ENCODE results near the gene GLI3.

Gene GLI3

GRCh38 chr7:42253316-42253715 is 16.3 kb upstream of the GLI3 start:
- FAIRE-seq (no peak), DNase-seq (ENCODE audit: insufficient read length) (no peak)
- TF ChIP-seq POLR2AphosphoS5 (IDR thresholded peaks at IDR 0.05; ENCODE audit: low read depth, low read length) (no peak), POLR2A (IDR thresholded peaks at IDR 0.05; ENCODE audit: low read depth, low read length) (no peak), TAF1 (IDR thresholded peaks at IDR 0.05; ENCODE audit: borderline replicate concordance, low read depth, low read length) (no peak)

GRCh38 chr7:42250411-42250810 is 13.4 kb upstream of the GLI3 start:
- DNase-seq (ENCODE audit: insufficient read length) (no peak), FAIRE-seq (no peak)
- TF ChIP-seq POLR2AphosphoS5 (IDR thresholded peaks at IDR 0.05; ENCODE audit: low read depth, low read length) (no peak), TAF1 (IDR thresholded peaks at IDR 0.05; ENCODE audit: borderline replicate concordance, low read depth, low read length) (no peak), POLR2A (IDR thresholded peaks at IDR 0.05; ENCODE audit: low read depth, low read length) (no peak)

- TF ChIP-seq POLR2A (IDR thresholded peaks at IDR 0.05; ENCODE audit: low read depth, low read length) (no peak), POLR2AphosphoS5 (IDR thresholded peaks at IDR 0.05; ENCODE audit: low read depth, low read length) (no peak), TAF1 (IDR thresholded peaks at IDR 0.05; ENCODE audit: borderline replicate concordance, low read depth, low read length) (no peak)
- no peak for FAIRE-seq
- DNase-seq (ENCODE audit: insufficient read length): no peak
Measured at GRCh38 chr7:42248579-42248978, 11.6 kb upstream of the GLI3 start.

- no peak for FAIRE-seq
- no peak for TF ChIP-seq POLR2AphosphoS5 (IDR thresholded peaks at IDR 0.05; ENCODE audit: low read depth, low read length)
- no peak for TF ChIP-seq POLR2A (IDR thresholded peaks at IDR 0.05; ENCODE audit: low read depth, low read length)
- no peak for TF ChIP-seq TAF1 (IDR thresholded peaks at IDR 0.05; ENCODE audit: borderline replicate concordance, low read depth, low read length)
- no peak for DNase-seq (ENCODE audit: insufficient read length)
Measured at GRCh38 chr7:42247301-42247700, 10.3 kb upstream of the GLI3 start.

- FAIRE-seq: no peak
- DNase-seq (ENCODE audit: insufficient read length): no peak
- TF ChIP-seq POLR2AphosphoS5 (IDR thresholded peaks at IDR 0.05; ENCODE audit: low read depth, low read length) (no peak), TAF1 (IDR thresholded peaks at IDR 0.05; ENCODE audit: borderline replicate concordance, low read depth, low read length) (no peak), POLR2A (IDR thresholded peaks at IDR 0.05; ENCODE audit: low read depth, low read length) (no peak)
Measured at GRCh38 chr7:42244828-42245227, 7.8 kb upstream of the GLI3 start.

GRCh38 chr7:42242381-42242780 is 5.4 kb upstream of the GLI3 start:
- TF ChIP-seq POLR2AphosphoS5 (IDR thresholded peaks at IDR 0.05; ENCODE audit: low read depth, low read length) (no peak), TAF1 (IDR thresholded peaks at IDR 0.05; ENCODE audit: borderline replicate concordance, low read depth, low read length) (no peak), POLR2A (IDR thresholded peaks at IDR 0.05; ENCODE audit: low read depth, low read length) (no peak)
- no peak for FAIRE-seq

GRCh38 chr7:42241424-42241823 is 4.4 kb upstream of the GLI3 start:
- FAIRE-seq (no peak), DNase-seq (ENCODE audit: insufficient read length) (no peak)

More at GRCh38 chr7:42242381-42242780, 5.4 kb upstream of the GLI3 start:
- no peak for DNase-seq (ENCODE audit: insufficient read length)

GRCh38 chr7:42240416-42240815 is 3.4 kb upstream of the GLI3 start:
- TF ChIP-seq POLR2A (IDR thresholded peaks at IDR 0.05; ENCODE audit: low read depth, low read length) (no peak), POLR2AphosphoS5 (IDR thresholded peaks at IDR 0.05; ENCODE audit: low read depth, low read length) (no peak), TAF1 (IDR thresholded peaks at IDR 0.05; ENCODE audit: borderline replicate concordance, low read depth, low read length) (no peak)
- FAIRE-seq: no peak
- no peak for DNase-seq (ENCODE audit: insufficient read length)

More at GRCh38 chr7:42241424-42241823, 4.4 kb upstream of the GLI3 start:
- TF ChIP-seq POLR2AphosphoS5 (IDR thresholded peaks at IDR 0.05; ENCODE audit: low read depth, low read length) (no peak), POLR2A (IDR thresholded peaks at IDR 0.05; ENCODE audit: low read depth, low read length) (no peak), TAF1 (IDR thresholded peaks at IDR 0.05; ENCODE audit: borderline replicate concordance, low read depth, low read length) (no peak)

- no peak for TF ChIP-seq POLR2A (IDR thresholded peaks at IDR 0.05; ENCODE audit: low read depth, low read length)
- TF ChIP-seq TAF1 (IDR thresholded peaks at IDR 0.05; ENCODE audit: borderline replicate concordance, low read depth, low read length): no peak
- TF ChIP-seq POLR2AphosphoS5 (IDR thresholded peaks at IDR 0.05; ENCODE audit: low read depth, low read length): no peak
- DNase-seq (ENCODE audit: insufficient read length): no peak
- no peak for FAIRE-seq
Measured at GRCh38 chr7:42238709-42239366, 1.8 kb upstream of the GLI3 start.

GRCh38 chr7:42237811-42238541 is 967 bp upstream of the GLI3 start:
- no peak for FAIRE-seq
- DNase-seq (ENCODE audit: insufficient read length): no peak
- TF ChIP-seq TAF1 (IDR thresholded peaks at IDR 0.05; ENCODE audit: borderline replicate concordance, low read depth, low read length) (no peak), POLR2AphosphoS5 (IDR thresholded peaks at IDR 0.05; ENCODE audit: low read depth, low read length) (no peak), POLR2A (IDR thresholded peaks at IDR 0.05; ENCODE audit: low read depth, low read length) (no peak)

- DNase-seq (ENCODE audit: insufficient read length) (no peak), FAIRE-seq (no peak)
Measured at GRCh38 chr7:42236266-42236975, 588 bp downstream of the GLI3 start.

More at GRCh38 chr7:42236266-42236975, 588 bp downstream of the GLI3 start:
- no peak for TF ChIP-seq POLR2AphosphoS5 (IDR thresholded peaks at IDR 0.05; ENCODE audit: low read depth, low read length)
- TF ChIP-seq TAF1 (IDR thresholded peaks at IDR 0.05; ENCODE audit: borderline replicate concordance, low read depth, low read length): no peak
- TF ChIP-seq POLR2A (IDR thresholded peaks at IDR 0.05; ENCODE audit: low read depth, low read length): no peak

Measured in GM12892 (cell line).